RWPE1 (cell line): ENCODE results near the gene ACBD4.

ENCODE experiments used
- CTCF ChIA-PET: fragments of 350-600 bp; sonication (Branson Sonifier 250); formaldehyde crosslinking; extraction: SDS; loops from one replicate; lab custom pipeline; 2021; lab: Yijun Ruan, JAX
- POLR2A ChIA-PET: fragments of 400-600 bp; formaldehyde crosslinking; extraction: SDS; loops from one replicate; lab custom pipeline; 2020; ENCODE audit warnings: antibody characterized with exemption; ENCODE audit not compliant: low non-redundant PET; lab: Yijun Ruan, JAX
- DNase-seq: peaks from one replicate; pipeline ENCODE4 v3.0.0; 2012; ENCODE audit warnings: low spot score
- H3K27ac ChIP-seq: fragments of 450-650 bp; 2 replicates; pipeline ENCODE4 v1.5.1; 2017
- TF ChIP-seq, protein P1 (sequence below): fragments of 450-650 bp; conservative IDR thresholded peaks from 2 replicates; pipeline ENCODE4 v1.5.1; 2017; ENCODE audit warnings: low read depth, mild to moderate bottlenecking

Gene ACBD4

GRCh38 chr17:45112559-45113423, 22.7 kb upstream of the ACBD4 start:
- POLR2A ChIA-PET: no interaction called here
- H3K27ac ChIP-seq: peak overlapping the region; percentile 81
- CTCF ChIA-PET: interaction anchor here (0.9 kb wide), 1 partner anchor 23 kb away, joined by 3 read pairs; the partner anchor contains the start of gene ACBD4
- TF ChIP-seq, protein P1, sequence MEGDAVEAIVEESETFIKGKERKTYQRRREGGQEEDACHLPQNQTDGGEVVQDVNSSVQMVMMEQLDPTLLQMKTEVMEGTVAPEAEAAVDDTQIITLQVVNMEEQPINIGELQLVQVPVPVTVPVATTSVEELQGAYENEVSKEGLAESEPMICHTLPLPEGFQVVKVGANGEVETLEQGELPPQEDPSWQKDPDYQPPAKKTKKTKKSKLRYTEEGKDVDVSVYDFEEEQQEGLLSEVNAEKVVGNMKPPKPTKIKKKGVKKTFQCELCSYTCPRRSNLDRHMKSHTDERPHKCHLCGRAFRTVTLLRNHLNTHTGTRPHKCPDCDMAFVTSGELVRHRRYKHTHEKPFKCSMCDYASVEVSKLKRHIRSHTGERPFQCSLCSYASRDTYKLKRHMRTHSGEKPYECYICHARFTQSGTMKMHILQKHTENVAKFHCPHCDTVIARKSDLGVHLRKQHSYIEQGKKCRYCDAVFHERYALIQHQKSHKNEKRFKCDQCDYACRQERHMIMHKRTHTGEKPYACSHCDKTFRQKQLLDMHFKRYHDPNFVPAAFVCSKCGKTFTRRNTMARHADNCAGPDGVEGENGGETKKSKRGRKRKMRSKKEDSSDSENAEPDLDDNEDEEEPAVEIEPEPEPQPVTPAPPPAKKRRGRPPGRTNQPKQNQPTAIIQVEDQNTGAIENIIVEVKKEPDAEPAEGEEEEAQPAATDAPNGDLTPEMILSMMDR: no peak
- DNase-seq: no peak

DNA sequence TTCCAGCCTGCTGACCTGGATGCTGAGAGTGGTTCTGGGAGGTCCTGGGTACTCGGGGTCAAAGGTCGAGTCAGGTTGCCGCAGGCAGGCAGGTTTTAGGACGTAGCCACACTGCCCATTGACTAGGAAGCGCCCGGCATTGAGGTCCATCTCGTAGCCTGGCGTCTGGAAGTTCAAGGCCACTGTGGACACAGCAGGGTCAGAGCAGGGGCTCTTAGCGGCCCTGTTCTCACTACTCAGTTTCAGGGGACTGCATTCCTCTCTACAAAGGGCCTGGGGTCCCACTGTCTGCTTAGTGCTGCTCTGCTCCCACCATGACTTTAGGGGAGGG, 22.1 kb upstream of the ACBD4 start:
- TF ChIP-seq, protein P1: no peak
- CTCF ChIA-PET: no interaction called here
- no peak for DNase-seq
- POLR2A ChIA-PET: no interaction called here
- peak overlapping the region; percentile 81 for H3K27ac ChIP-seq

DNA sequence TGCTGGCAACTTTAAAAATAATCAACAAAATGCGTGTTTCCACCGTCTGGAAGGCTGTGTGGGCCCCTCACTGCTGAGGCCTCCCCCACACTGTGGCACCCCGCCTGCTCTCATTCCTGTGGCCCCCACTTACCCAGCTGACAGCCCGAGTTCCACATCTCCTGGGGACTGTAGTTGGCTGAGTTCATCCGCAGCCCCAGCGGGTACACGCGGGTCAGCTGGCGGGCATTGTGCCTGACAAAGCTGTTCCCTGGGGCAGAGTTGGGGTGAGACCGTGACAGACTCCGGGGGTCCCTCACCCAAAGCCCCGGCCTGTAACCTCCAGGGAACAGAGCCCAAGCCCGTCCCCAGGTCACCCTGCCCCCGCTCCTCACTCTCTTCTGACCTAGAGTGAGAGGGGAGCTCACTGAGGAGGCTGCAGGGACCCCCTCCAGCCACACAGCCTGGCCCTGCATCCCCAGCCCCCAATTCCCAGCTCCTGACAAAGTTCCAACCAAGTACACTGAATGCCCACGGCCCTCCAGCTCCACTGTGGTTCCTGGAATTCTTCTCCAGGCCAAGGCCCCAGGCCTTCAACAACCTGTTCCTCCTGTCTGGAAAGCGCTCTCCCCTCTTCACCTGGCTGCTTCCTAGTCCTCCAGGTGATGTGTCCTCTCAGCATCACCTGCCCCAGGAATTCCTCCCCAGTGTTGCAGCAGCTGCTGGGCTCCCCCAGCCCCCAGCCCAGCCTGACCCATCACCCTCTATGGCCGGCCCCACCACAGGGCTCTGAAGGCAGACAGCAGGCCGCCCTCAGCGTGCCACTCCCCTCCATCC, 21.2 kb upstream of the ACBD4 start:
- H3K27ac ChIP-seq: peak overlapping the region; percentile 81
- DNase-seq: no peak
- POLR2A ChIA-PET: no interaction called here
- CTCF ChIA-PET: interaction anchor here (0.9 to 1.4 kb wide), 2 partner anchors 15 to 21 kb away, joined by 5 to 6 read pairs; no protein-coding TSS in a partner anchor
- TF ChIP-seq, protein P1: no peak

- H3K27ac ChIP-seq: peak overlapping the region; percentile 81
- TF ChIP-seq, protein P1: no peak
- POLR2A ChIA-PET: interaction anchor here (0.6 kb wide), 1 partner anchor 37 kb away, joined by 5 read pairs; no protein-coding TSS in a partner anchor
- CTCF ChIA-PET: interaction anchor here (0.6 to 1.4 kb wide), 4 partner anchors 16 to 336 kb away, joined by 4 to 6 read pairs (median 4); no protein-coding TSS in a partner anchor
- no peak for DNase-seq
Observed at GRCh38 chr17:45115015-45115625, 20.4 kb upstream of the ACBD4 start.

DNA sequence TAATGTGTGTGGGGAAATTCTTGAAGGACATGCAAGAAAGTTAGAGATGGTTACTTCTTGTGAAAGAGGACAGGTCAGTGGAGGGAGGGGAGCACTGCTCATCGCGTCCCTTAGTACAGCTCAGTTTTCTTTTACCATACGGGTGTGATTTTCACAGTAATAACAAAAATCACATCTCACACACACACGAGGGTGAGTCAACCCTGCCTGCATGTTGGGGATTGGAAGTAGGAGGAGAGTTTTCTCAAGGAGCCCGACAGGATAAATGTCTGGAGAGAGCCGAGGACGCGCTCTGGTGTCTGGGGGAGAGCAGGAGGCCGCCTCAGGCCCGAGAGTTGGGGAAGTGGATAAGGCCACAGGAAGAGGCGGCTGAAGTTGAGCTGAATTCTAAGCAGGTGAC, 19.6 kb upstream of the ACBD4 start:
- ChIA-PET CTCF (interaction anchor here (0.6 to 1.7 kb wide), 3 partner anchors 17 to 184 kb away, joined by 3 to 7 read pairs (median 4); no protein-coding TSS in a partner anchor), POLR2A (interaction anchor here (0.6 kb wide), 1 partner anchor 36 kb away, joined by 5 read pairs; no protein-coding TSS in a partner anchor)
- TF ChIP-seq, protein P1: no peak
- peak overlapping the region; percentile 100 for H3K27ac ChIP-seq
- DNase-seq: no peak
